Measurements from ENCODE around the gene GALNT9.
"Not testable (repeated sequence)": the region's sequence is repeated elsewhere in the genome, so short reads cannot be mapped to it uniquely, and the experiment has no call there.

GALNT9 gene

GRCh38 chr12:132329036-132329719, at the start of gene GALNT9:
GALNT9 (minus strand) TSS chr12:132329589; CDS start chr12:132329203, 386 bp downstream.
- DNase-seq: no peak

- not testable (repeated sequence) for DNase-seq
Observed at GRCh38 chr12:132379057-132379456, 49.7 kb upstream of the GALNT9 start.

GRCh38 chr12:132377147-132377546, 47.8 kb upstream of the GALNT9 start:
- no peak for DNase-seq

GRCh38 chr12:132376464-132376830, 47.1 kb upstream of the GALNT9 start:
- DNase-seq: no peak

- no peak for DNase-seq
Observed at GRCh38 chr12:132375747-132376463, 46.5 kb upstream of the GALNT9 start.

- DNase-seq: no peak
Observed at GRCh38 chr12:132374612-132375445, 45.4 kb upstream of the GALNT9 start.

- no peak for DNase-seq
Observed at GRCh38 chr12:132373901-132374611, 44.7 kb upstream of the GALNT9 start.

- no peak for DNase-seq
Observed at GRCh38 chr12:132367852-132368251, 38.5 kb upstream of the GALNT9 start.

- DNase-seq: no peak
Observed at GRCh38 chr12:132367071-132367851, 37.9 kb upstream of the GALNT9 start.

GRCh38 chr12:132366341-132366861, 37.0 kb upstream of the GALNT9 start:
- no peak for DNase-seq

- DNase-seq: no peak
Observed at GRCh38 chr12:132365226-132365625, 35.8 kb upstream of the GALNT9 start.

- DNase-seq: no peak
Observed at GRCh38 chr12:132364348-132364902, 35.0 kb upstream of the GALNT9 start.

GRCh38 chr12:132363661-132364347, 34.4 kb upstream of the GALNT9 start:
- DNase-seq: no peak

GRCh38 chr12:132362996-132363660, 33.7 kb upstream of the GALNT9 start:
- DNase-seq: no peak

- DNase-seq: no peak
Observed at GRCh38 chr12:132360906-132361777, 31.8 kb upstream of the GALNT9 start.

GRCh38 chr12:132360410-132360809, 31.0 kb upstream of the GALNT9 start:
- DNase-seq: no peak

GRCh38 chr12:132359971-132360370, 30.6 kb upstream of the GALNT9 start:
- no peak for DNase-seq

GRCh38 chr12:132359551-132359950, 30.2 kb upstream of the GALNT9 start:
- DNase-seq: no peak

Data from CD4-positive, alpha-beta T cell treated with Interleukin-12 subunit alpha and Interleukin-12 subunit beta, for 1 hour (primary cell).